Endothelial cell of umbilical vein (primary cell): ENCODE measurements around the gene ETHE1.

ENCODE experiments used
- CTCF ChIP-seq, 2 donors: IDR thresholded peaks; 1 replicate in 1 of 2; 2 replicates in 1 of 2; pipeline ENCODE4 v1.5.1; 2011; ENCODE audit warnings: low read length in 2 of 2, mild to moderate bottlenecking in 2 of 2, moderate library complexity in 2 of 2, control low read depth in 1 of 2, inconsistent platforms in 1 of 2, low read depth in 1 of 2; ENCODE audit not compliant: insufficient read depth in 1 of 2; ENCODE audit errors: extremely low read depth in 1 of 2
- EZH2 ChIP-seq: IDR thresholded peaks from 2 replicates; pipeline ENCODE4 v1.6.1; 2012; ENCODE audit warnings: borderline replicate concordance, low read depth, mild to moderate bottlenecking, moderate library complexity, low read length, inconsistent platforms; ENCODE audit not compliant: severe bottlenecking
- FOS ChIP-seq: IDR thresholded peaks from 2 replicates; pipeline ENCODE4 v1.6.1; 2011; ENCODE audit warnings: mild to moderate bottlenecking, low read length, moderate library complexity, borderline replicate concordance; ENCODE audit not compliant: insufficient read depth
- POLR2A ChIP-seq: IDR thresholded peaks from 2 replicates; pipeline ENCODE4 v1.6.1; 2012; ENCODE audit warnings: low read depth, mild to moderate bottlenecking, control low read depth, low read length
- POLR2AphosphoS5 ChIP-seq: IDR thresholded peaks from 2 replicates; pipeline ENCODE4 v1.6.1; 2012; ENCODE audit warnings: low read depth, mild to moderate bottlenecking, control low read depth, low read length, moderate library complexity; ENCODE audit not compliant: insufficient read depth
- TF ChIP-seq, protein P1 (sequence below): IDR thresholded peaks from 2 replicates; pipeline ENCODE4 v1.6.1; 2011; ENCODE audit not compliant: insufficient read depth, insufficient read length

DNA sequence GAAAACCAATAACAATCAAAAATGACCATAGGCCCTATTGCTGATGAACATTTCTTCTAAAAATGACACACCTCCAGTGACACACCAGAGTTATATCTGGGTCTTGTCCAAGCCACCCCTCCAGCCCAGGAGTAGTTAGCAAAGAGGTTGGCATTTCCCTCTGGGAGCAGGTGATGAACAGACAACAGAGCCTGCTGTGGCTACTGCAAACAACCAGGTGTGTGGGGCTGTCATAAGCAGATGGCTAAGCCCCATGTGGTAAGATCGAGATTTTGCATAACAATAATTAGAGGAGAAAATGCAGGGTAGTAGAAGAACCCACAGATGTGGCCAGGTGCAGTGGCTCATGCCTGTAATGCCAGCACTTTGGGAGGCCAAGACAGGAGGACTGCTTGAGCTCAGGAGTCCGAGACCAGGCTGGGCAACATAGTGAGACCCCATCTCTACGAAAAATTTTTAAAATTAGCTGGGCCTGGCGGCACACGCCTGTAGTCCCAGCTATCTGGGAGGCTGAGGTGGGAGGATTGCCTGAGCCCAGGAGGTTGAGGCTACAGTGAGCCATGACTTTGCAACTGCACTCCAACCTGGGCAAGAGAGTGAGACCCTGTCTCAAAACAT is 43.3 kb upstream of the ETHE1 start:
- TF ChIP-seq EZH2 (no peak), CTCF (IDR thresholded peaks at IDR 0.05; ENCODE audit: extremely low read depth in 1 of 2, insufficient read depth in 1 of 2, low read depth in 1 of 2, low read length in 2 of 2) (no peak), POLR2A (no peak), POLR2AphosphoS5 (no peak), FOS (no peak)
- TF ChIP-seq, protein P1, sequence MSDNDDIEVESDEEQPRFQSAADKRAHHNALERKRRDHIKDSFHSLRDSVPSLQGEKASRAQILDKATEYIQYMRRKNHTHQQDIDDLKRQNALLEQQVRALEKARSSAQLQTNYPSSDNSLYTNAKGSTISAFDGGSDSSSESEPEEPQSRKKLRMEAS, result no peak
